K562 (cell line): ENCODE data around the gene MAP3K6. TPM values are rescaled to one million over a fixed set of nuclear protein-coding genes. Genes with fewer than 3 reads are reported as not detected.
A peak's percentile ranks its signal among the peaks of the same experiment; 100 is the strongest.

ENCODE experiments used
- BHLHE40 ChIP-seq: IDR thresholded peaks from 2 replicates; pipeline ENCODE4 v1.6.1; 2011; ENCODE audit warnings: low read length, improper control_type of control experiment
- CBX1 ChIP-seq: sonication (generic); IDR thresholded peaks from 2 replicates; pipeline ENCODE4 v1.6.1; 2016; ENCODE audit warnings: antibody characterized with exemption, low read depth, mild to moderate bottlenecking
- DPF2 ChIP-seq: fragments of 450-650 bp; IDR thresholded peaks from 2 replicates; pipeline ENCODE4 v1.6.1; 2016
- EHMT2 ChIP-seq: fragments of 450-650 bp; IDR thresholded peaks from 2 replicates; pipeline ENCODE4 v1.6.1; 2018; ENCODE audit warnings: antibody characterized with exemption
- GTF3C2 ChIP-seq: IDR thresholded peaks from 3 replicates; pipeline ENCODE4 v1.6.1; 2011; ENCODE audit warnings: borderline replicate concordance, mild to moderate bottlenecking, moderate library complexity; ENCODE audit not compliant: insufficient read length; ENCODE audit errors: extremely low read depth
- KDM1A ChIP-seq, 2 experiments: fragments of 450-650 bp; IDR thresholded peaks; 2 replicates each; pipeline ENCODE4 v1.6.1; 2016; ENCODE audit warnings: mild to moderate bottlenecking in 2 of 2
- MTA1 ChIP-seq: fragments of 450-650 bp; IDR thresholded peaks from 2 replicates; pipeline ENCODE4 v1.6.1; 2017; ENCODE audit warnings: borderline replicate concordance
- MXD1 ChIP-seq: fragments of 250-450 bp; sonication (Bioruptor Pico); IDR thresholded peaks from 2 replicates; pipeline ENCODE4 v1.8.0; 2021; ENCODE audit warnings: borderline replicate concordance, mild to moderate bottlenecking, moderate library complexity; ENCODE audit not compliant: poor library complexity, severe bottlenecking
- MYNN ChIP-seq, 2 experiments: sonication (generic); formaldehyde crosslinking in 1 of 2; IDR thresholded peaks; 2 replicates each; pipeline versions ENCODE4 v1.5.0 to v1.6.1; 2016 to 2020; ENCODE audit warnings: antibody characterized with exemption in 1 of 2, missing genetic modification reagents in 1 of 2
- NBN ChIP-seq: fragments of 450-650 bp; IDR thresholded peaks from 2 replicates; pipeline ENCODE4 v1.6.1; 2016; ENCODE audit warnings: low read depth, mild to moderate bottlenecking
- PRMT5 ChIP-seq: sonication (generic); formaldehyde crosslinking; IDR thresholded peaks from 2 replicates; pipeline ENCODE4 v1.5.0; 2020; ENCODE audit warnings: missing genetic modification reagents
- PTRF ChIP-seq: fragments of 450-650 bp; IDR thresholded peaks from 2 replicates; pipeline ENCODE4 v1.6.1; 2016; ENCODE audit warnings: mild to moderate bottlenecking, missing genetic modification characterization, missing compliant biosample characterization
- PTTG1 ChIP-seq: fragments of 450-650 bp; IDR thresholded peaks from 2 replicates; pipeline ENCODE4 v1.6.1; 2016; ENCODE audit warnings: low read depth, mild to moderate bottlenecking, missing genetic modification characterization, missing compliant biosample characterization
- STAG1 ChIP-seq: sonication (generic); formaldehyde crosslinking; IDR thresholded peaks from 2 replicates; pipeline ENCODE4 v1.5.0; 2020; ENCODE audit warnings: missing genetic modification reagents, borderline replicate concordance
- TCF7 ChIP-seq: sonication (generic); IDR thresholded peaks from 2 replicates; pipeline ENCODE4 v1.6.1; 2016; ENCODE audit warnings: antibody characterized with exemption, borderline replicate concordance
- THRB ChIP-seq: fragments of 450-650 bp; formaldehyde crosslinking; conservative IDR thresholded peaks from 2 replicates; pipeline ENCODE4 v1.4.0; 2022; ENCODE audit warnings: mild to moderate bottlenecking, missing genetic modification characterization
- TRIM25 ChIP-seq: fragments of 450-650 bp; IDR thresholded peaks from 2 replicates; pipeline ENCODE4 v1.7.0; 2016; ENCODE audit warnings: borderline replicate concordance
- ZBTB26 ChIP-seq: fragments of 450-650 bp; formaldehyde crosslinking; IDR thresholded peaks from 2 replicates; pipeline ENCODE4 v1.4.0; 2022; ENCODE audit warnings: missing genetic modification characterization
- ZNF146 ChIP-seq: IDR thresholded peaks from one replicate; pipeline ENCODE4 v1.6.1; 2018; ENCODE audit warnings: missing compliant biosample characterization; ENCODE audit not compliant: unreplicated experiment
- ZNF354B ChIP-seq: fragments of 250-450 bp; sonication (Bioruptor Pico); IDR thresholded peaks from 2 replicates; pipeline ENCODE4 v1.4.0; 2020
- ZNF766 ChIP-seq: fragments of 200-800 bp; sonication (Bioruptor generic); conservative IDR thresholded peaks from 2 replicates; pipeline ENCODE4 v1.6.1; 2016; ENCODE audit warnings: missing genetic modification characterization, missing compliant biosample characterization
- polyA plus RNA-seq, 8 experiments: library from polyadenylated mRNA; depleted of rRNA in 4 of 8; stranded (reverse) in 5 of 8; unstranded in 3 of 8; fragments of >200 nt; fragmentation: Nextera tagmentation in 2 of 8; fragmentation: Illumina TruSeq in 1 of 8; extraction: Ambion mirVana in 2 of 8; extraction: Trizol in 1 of 8; gene quantifications; 2 replicates each; pipeline versions ENCODE4 v1.2.1 to v1.2.3, GENCODE V29; 2011 to 2014; ENCODE audit warnings: inconsistent platforms in 1 of 8, missing spikeins in 1 of 8
- total RNA-seq, 7 experiments: library from RNA; depleted of rRNA in 6 of 7; stranded (reverse); fragments of >200 nt in 6 of 7; fragmentation: Illumina TruSeq in 2 of 7; extraction: Trizol in 2 of 7; gene quantifications; 2 replicates each; pipeline versions ENCODE4 v1.2.1 to v1.2.3, GENCODE V29; 2011 to 2021; ENCODE audit warnings: low replicate concordance in 1 of 7

MAP3K6 gene
- total and polyA plus RNA-seq, 9 of the 15 experiments (the other 6 are each of a cell fraction or from before 2014, with no cell fraction given): 0.99 to 21.9 (median 7.0) TPM

- TF ChIP-seq EHMT2 (no peak), PTTG1 (no peak), ZNF146 (no peak), BHLHE40 (no peak), PTRF (tag) (no peak), THRB (CRISPR knock-in tag) (no peak), PRMT5 (no peak), MXD1 (CRISPR knock-in tag) (no peak), KDM1A (IDR thresholded peaks at IDR 0.05) (no peak), ZNF354B (CRISPR knock-in tag) (no peak), STAG1 (no peak), ZBTB26 (no peak), NBN (no peak), GTF3C2 (no peak), DPF2 (no peak), TCF7 (0 out of 2 replicates have a peak, but pooled peaks have one; percentile 20), ZNF766 (CRISPR knock-in tag) (no peak), MTA1 (no peak), CBX1 (no peak), MYNN (IDR thresholded peaks at IDR 0.05) (0 out of 2 replicates have a peak, but pooled peaks have one; percentile 27), MYNN (CRISPR knock-in tag; IDR thresholded peaks at IDR 0.05) (no peak), TRIM25 (no peak)
These were observed 15.9 kb downstream of the MAP3K6 start (continued) for GRCh38 chr1:27350663-27351540.
